ENCODE results near the gene NSUN6. TPM values are rescaled to one million over a fixed set of nuclear protein-coding genes. Genes with fewer than 3 reads are reported as not detected.
"Not testable (repeated sequence)": the region's sequence is repeated elsewhere in the genome, so short reads cannot be mapped to it uniquely, and the experiment has no call there.

NSUN6 gene
- total RNA-seq, 1 donor from 2014 or later = 14.3 TPM

DNA sequence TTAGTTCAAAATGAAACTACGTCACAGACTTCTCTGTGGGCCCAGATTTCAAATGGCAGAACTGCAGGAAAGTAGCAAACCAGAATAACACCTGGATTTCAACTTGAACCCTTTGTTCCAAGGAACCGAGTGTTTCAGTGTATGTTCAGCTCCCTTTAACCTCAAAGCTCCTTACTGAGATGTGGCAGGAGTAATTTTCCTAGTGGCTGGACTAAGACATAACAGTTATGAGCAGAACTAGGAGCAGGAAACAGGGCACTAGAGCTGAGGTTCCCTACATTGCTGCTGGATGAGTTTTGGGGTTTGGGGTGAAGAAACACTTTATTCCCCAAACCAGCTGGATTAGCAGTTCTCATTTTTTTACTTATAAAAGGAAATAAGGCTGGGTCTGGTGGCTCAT lies 50.1 kb downstream of the NSUN6 start:
- Mint-ChIP-seq H3K27me3 (no peaks in the 10 kb centered on the region), H3K36me3 (peaks cover 8% of the 10 kb centered on the region), H3K9me3 (no peaks in the 10 kb centered on the region), H3K4me3 (no peak overlapping the region), H3K4me1 (ENCODE audit: unreplicated experiment) (no peaks in the 10 kb centered on the region), H3K27ac (no peak overlapping the region)
- DNase-seq (ENCODE audit: extremely low spot score, unreplicated experiment) = no peak
- TF ChIP-seq, protein P1, sequence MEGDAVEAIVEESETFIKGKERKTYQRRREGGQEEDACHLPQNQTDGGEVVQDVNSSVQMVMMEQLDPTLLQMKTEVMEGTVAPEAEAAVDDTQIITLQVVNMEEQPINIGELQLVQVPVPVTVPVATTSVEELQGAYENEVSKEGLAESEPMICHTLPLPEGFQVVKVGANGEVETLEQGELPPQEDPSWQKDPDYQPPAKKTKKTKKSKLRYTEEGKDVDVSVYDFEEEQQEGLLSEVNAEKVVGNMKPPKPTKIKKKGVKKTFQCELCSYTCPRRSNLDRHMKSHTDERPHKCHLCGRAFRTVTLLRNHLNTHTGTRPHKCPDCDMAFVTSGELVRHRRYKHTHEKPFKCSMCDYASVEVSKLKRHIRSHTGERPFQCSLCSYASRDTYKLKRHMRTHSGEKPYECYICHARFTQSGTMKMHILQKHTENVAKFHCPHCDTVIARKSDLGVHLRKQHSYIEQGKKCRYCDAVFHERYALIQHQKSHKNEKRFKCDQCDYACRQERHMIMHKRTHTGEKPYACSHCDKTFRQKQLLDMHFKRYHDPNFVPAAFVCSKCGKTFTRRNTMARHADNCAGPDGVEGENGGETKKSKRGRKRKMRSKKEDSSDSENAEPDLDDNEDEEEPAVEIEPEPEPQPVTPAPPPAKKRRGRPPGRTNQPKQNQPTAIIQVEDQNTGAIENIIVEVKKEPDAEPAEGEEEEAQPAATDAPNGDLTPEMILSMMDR (conservative IDR thresholded peaks at IDR 0.05) = peak; percentile 48

DNA sequence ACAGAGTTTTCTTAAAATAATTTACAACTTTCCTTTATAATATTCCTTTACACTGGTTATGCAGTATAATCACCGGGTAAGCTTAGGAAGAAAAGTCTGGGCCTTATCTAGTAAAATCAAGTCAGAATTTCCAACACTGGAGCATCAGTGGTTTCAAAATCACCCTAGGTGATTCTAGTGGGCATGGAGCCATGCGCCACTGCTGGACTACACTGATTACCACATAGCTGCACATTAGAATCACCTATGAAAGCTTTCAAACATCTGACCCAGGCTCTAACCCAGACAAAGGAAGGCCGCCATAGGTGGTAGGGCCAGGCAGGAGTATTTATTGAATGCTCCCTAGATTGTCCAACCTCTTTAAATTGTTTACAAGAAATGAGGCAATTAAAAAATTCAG lies 52.0 kb downstream of the NSUN6 start:
- TF ChIP-seq, protein P1 (conservative IDR thresholded peaks at IDR 0.05) = no peak
- Mint-ChIP-seq H3K4me3 (no peak overlapping the region), H3K27ac (no peak overlapping the region), H3K9me3 (no peaks in the 10 kb centered on the region), H3K27me3 (no peaks in the 10 kb centered on the region), H3K36me3 (peaks cover 16% of the 10 kb centered on the region), H3K4me1 (ENCODE audit: unreplicated experiment) (no peaks in the 10 kb centered on the region)
- DNase-seq (ENCODE audit: extremely low spot score, unreplicated experiment) = no peak

DNA sequence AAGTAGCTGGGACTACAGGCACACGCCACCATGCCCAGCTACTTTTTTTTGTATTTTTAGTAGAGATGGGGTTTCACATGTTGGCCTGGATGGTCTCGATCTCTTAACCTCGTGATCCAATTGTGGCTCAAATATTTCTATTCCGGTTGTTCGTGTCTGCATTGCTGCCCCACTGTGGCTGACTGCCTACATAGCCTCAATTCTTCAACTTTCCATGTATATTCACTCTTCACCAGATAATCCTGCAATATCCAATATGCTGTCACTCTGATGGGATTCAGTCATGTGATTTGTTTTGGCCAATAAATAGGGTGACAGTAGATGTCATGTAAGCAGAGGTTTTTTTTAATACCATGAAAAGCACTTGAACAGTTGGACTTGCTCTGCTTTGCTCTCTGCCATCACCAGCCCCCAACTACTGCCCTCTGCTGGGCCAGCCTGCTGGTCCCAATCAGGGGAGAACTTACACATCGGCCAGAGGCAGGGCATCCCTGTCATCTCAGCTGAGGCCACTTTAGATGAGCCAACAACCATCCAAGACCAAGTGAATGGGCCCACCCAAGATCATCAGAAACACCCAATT lies 56.7 kb downstream of the NSUN6 start:
- DNase-seq (ENCODE audit: extremely low spot score, unreplicated experiment) = no peak
- peaks cover 31% of the 10 kb centered on the region for H3K36me3 Mint-ChIP-seq
- no peak overlapping the region for H3K27ac Mint-ChIP-seq
- H3K27me3 Mint-ChIP-seq = no peaks in the 10 kb centered on the region
- TF ChIP-seq, protein P1 (conservative IDR thresholded peaks at IDR 0.05) = peak; percentile 26
- no peaks in the 10 kb centered on the region for H3K4me1 Mint-ChIP-seq (ENCODE audit: unreplicated experiment)
- H3K4me3 Mint-ChIP-seq = no peak overlapping the region
- peaks cover 5% of the 10 kb centered on the region for H3K9me3 Mint-ChIP-seq

DNA sequence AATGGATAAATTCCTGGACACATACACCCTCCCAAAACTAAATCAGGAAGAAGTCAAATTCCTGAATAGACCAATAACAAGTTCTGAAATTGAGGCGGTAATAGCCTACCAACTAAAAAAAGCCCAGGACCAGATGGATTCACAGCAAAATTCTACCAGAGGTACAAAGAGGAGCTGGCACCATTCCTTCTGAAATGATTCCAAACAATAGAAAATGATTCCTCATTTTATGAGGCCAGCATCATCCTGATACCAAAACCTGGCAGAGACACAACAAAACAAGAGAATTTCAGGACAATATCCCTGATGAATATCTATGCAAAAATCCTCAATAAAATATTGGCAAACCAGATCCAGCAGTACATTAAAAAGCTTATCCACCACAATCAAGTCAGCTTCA lies 60.2 kb downstream of the NSUN6 start:
- H3K4me1 Mint-ChIP-seq (ENCODE audit: unreplicated experiment); H3K27me3 Mint-ChIP-seq; H3K9me3 Mint-ChIP-seq; DNase-seq (ENCODE audit: extremely low spot score, unreplicated experiment); H3K4me3 Mint-ChIP-seq; H3K27ac Mint-ChIP-seq: not testable (repeated sequence)
- H3K36me3 Mint-ChIP-seq = peaks cover 39% of the 10 kb centered on the region

DNA sequence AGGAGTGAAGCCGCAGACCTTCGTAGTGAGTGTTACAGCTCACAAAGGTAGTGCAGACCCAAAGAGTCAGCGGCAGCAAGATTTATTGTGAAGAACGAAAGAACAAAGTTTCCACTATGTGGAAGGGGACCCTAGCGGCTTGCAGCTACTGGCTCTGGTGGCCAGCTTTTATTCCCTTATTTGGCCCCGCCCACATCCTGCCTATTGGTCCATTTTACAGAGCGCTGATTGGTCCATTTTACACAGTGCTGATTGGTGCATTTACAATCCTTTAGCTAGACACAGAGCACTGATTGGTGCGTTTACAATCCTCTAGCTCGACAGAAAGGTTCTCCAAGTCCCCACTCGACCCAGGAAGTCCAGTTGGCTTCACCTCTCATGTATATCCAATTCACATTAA lies 64.8 kb downstream of the NSUN6 start:
- peaks cover 57% of the 10 kb centered on the region for H3K36me3 Mint-ChIP-seq
- not testable (repeated sequence) for H3K9me3 Mint-ChIP-seq; H3K27me3 Mint-ChIP-seq; H3K4me3 Mint-ChIP-seq; H3K27ac Mint-ChIP-seq; DNase-seq (ENCODE audit: extremely low spot score, unreplicated experiment); H3K4me1 Mint-ChIP-seq (ENCODE audit: unreplicated experiment)

DNA sequence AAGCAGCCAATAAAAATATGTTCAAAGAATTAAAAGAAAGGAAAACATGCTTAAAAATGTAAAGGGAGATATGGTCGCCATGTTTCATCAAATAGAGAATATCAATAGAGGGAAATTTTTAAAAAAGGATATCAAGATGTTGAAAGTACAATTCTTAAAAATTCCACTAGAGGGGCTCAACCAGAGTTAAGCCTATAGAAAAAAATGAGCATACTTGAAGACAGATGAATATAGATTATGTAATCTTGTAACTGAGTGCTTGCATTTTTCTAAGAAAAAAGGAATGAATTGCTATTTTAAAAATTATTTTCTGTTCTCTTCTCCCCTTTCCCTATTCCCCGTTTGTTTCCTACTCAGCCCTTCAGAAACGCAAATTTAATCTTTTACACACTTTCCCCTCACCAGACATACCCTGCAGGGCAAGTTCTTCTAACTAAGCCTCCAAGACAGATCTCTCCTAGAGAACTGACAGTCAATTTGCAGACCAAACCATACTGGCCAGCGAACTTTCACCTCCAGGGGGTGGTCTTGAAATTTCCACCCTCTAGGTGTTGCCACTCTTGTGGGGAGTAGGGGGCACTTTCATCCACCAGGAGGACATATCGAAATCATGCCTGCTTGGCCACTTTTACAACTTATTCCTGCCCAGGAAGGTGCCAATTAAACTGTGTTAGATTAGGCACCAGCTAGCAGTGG lies 67.7 kb downstream of the NSUN6 start:
- Mint-ChIP-seq H3K4me1 (ENCODE audit: unreplicated experiment) (no peaks in the 10 kb centered on the region), H3K27me3 (no peaks in the 10 kb centered on the region), H3K27ac (no peak overlapping the region), H3K4me3 (no peak overlapping the region), H3K9me3 (no peaks in the 10 kb centered on the region), H3K36me3 (peaks cover 60% of the 10 kb centered on the region)
- TF ChIP-seq, protein P1 (conservative IDR thresholded peaks at IDR 0.05) = peak; percentile 60
- no peak for DNase-seq (ENCODE audit: extremely low spot score, unreplicated experiment)
